ENCODE measurements around the gene PAX3. TPM values are rescaled to one million over a fixed set of nuclear protein-coding genes. Genes with fewer than 3 reads are reported as not detected.

Gene PAX3
- total RNA-seq, 1 experiment from 2014 or later = 117 TPM

DNA sequence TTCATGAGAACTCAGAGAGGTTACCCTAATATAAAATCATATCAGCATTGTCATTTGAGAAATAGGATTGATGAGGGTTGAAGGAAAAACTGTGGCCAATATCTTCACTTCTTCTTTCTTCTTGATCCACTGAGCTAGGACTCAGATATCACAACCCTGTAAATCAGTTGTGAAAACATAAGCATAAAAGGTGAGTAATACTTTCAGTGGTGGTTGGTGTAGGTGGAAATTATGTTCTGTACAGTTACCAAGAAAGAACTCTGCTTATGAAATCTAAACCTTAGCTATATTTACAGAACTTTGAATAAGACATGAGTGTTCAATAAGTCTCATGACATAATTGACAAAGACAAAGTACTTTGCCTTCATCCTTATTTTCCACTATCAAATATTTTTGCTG lies 56.3 kb downstream of the PAX3 start:
- no peaks in the 10 kb centered on the region for H3K4me1 ChIP-seq
- no peak overlapping the region for H3K27ac ChIP-seq
- peaks cover 63% of the 10 kb centered on the region for H3K36me3 ChIP-seq
- no peak overlapping the region for H3K4me3 ChIP-seq
- H3K9me3 ChIP-seq (replicated peaks) = no peaks in the 10 kb centered on the region
- no peak for DNase-seq
- H3K27me3 ChIP-seq = no peaks in the 10 kb centered on the region

DNA sequence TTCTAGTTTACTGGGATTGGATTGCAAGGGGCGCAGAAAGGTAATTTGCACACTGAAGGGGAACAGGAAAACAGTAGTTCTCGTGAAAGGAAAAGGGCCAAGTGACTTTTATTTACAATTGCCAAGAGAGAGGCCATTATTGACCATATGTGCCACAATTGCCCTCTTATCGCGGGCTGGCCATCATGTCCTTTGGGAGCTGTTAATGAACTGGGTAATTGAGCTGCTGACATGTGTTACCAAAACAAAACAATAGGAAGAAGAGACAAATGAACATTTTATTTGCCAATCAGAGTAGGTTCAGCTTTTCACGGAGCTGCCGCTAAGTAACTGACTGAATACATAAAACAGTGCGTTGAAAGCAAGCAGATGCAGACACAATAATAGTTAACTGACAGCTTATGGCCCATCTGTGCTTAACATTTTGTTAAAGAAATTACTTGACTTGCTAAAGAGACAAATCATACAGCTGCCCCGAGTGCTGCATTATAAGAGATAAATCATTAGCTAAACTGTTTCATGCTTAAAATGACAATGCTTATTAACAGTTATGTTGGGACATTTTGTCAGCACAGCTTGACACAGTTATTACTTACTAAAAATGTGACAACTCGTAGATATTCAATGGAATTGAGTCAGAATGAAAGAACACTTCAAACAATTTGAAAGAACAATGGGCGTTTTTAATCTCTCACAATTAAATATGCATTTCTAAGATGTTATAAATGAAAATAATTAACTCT lies 57.5 kb downstream of the PAX3 start:
- Histone ChIP-seq H3K27ac (no peak overlapping the region), H3K9me3 (replicated peaks) (no peaks in the 10 kb centered on the region), H3K4me1 (no peaks in the 10 kb centered on the region), H3K27me3 (no peaks in the 10 kb centered on the region), H3K4me3 (no peak overlapping the region), H3K36me3 (peaks cover 57% of the 10 kb centered on the region)
- DNase-seq = no peak

DNA sequence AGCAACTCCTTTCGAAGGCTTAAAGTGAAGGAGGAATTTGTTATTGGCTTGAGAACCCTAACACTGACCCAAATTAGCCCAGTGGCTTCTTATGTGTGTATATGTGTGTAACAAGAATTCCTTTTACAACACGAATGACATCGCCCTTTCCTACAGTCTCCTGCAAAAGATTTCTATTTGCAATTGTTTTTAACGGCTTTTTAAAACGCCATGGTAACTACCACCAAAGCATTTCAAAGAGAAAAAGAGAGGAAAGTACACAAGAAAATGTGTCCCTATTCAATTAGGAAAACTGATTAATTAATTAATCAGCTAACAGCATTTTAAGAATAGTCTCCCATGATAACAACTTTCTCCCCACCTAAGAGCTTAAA lies 58.1 kb downstream of the PAX3 start:
- Histone ChIP-seq H3K4me1 (no peaks in the 10 kb centered on the region), H3K27me3 (no peaks in the 10 kb centered on the region), H3K36me3 (peaks cover 56% of the 10 kb centered on the region)

DNA sequence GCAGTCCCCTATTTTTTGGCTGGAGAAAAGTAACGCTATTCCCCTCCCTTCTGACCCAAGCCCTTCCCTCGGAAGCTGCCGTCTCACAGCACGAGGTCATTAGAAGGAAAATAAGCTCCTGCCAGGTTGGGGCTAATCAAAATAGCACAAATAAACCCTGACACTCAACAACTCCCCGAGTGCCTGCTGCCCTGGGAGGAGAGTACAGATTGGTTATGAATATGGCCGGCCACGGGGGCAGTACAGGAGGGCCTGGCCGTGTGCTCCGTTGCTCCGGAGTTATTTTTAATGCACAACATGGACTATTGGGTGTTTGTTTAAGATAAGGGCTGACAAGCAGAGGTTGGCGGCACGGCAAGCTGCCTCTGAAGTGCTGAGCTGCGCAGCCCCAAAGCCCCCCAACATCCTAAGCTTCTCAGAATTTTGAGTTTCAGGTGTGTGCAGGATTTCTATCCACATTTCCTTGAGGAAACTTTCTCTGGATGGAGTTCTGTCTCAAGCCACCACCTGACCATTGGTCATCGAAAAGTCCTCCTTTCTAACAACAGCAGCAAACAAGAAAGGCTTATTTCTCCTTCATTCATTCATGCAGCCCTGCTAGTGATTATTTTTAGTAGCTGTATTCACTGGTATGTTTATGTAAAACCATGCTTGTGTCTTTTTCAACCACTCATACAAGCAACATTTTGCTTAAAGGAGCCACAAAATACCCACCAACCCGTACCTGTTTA lies 58.7 kb downstream of the PAX3 start:
- H3K4me3 ChIP-seq = no peak overlapping the region
- peaks cover 55% of the 10 kb centered on the region for H3K36me3 ChIP-seq
- no peaks in the 10 kb centered on the region for H3K4me1 ChIP-seq
- H3K27me3 ChIP-seq = no peaks in the 10 kb centered on the region
- DNase-seq = no peak
- no peak overlapping the region for H3K27ac ChIP-seq
- no peaks in the 10 kb centered on the region for H3K9me3 ChIP-seq (replicated peaks)

More for the DNA sequence above, 58.1 kb downstream of the PAX3 start:
- Histone ChIP-seq H3K27ac (no peak overlapping the region), H3K9me3 (replicated peaks) (no peaks in the 10 kb centered on the region), H3K4me3 (no peak overlapping the region)
- DNase-seq = no peak

DNA sequence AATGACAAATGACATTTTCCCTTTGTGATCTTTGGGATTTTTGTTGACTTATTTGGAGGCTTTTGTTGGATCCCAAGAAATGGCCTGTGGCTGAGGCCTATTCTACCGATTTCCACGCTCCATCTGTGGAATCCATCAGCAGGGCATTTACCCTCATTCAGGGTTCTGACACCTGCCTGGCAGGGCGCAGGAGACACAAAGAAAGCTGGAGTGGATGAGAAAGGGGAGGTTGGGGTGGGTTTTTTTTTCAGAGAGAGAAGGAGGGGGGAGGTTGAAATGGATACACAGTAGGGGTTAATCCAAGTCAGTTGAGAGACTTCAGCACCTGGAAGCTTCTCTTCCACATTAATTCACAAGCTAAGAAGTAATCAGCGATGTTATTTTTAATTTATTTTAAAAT lies 59.7 kb downstream of the PAX3 start:
- Histone ChIP-seq H3K27me3 (no peaks in the 10 kb centered on the region), H3K9me3 (replicated peaks) (no peaks in the 10 kb centered on the region), H3K27ac (no peak overlapping the region), H3K36me3 (peaks cover 51% of the 10 kb centered on the region), H3K4me3 (no peak overlapping the region), H3K4me1 (no peaks in the 10 kb centered on the region)
- DNase-seq = no peak

DNA sequence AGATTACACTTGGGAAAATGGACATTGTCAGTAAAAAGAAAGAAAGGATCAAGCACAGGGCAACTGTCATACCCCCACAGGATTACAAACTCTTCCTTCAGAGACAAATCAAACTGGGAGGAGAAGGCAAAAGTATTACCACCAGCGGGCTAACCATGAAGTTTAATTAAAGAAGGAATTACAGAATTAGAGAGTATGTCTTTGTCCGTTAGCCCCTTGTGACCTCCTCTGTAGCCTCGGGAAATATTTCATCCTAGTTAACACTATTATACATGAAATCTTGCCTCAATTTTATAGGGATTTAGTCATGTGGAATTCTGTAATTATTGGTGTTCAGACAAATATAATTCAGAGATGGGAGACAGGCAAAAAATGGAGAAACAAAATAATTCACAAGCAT lies 60.7 kb downstream of the PAX3 start:
- no peak overlapping the region for H3K27ac ChIP-seq
- H3K36me3 ChIP-seq = peaks cover 49% of the 10 kb centered on the region

DNA sequence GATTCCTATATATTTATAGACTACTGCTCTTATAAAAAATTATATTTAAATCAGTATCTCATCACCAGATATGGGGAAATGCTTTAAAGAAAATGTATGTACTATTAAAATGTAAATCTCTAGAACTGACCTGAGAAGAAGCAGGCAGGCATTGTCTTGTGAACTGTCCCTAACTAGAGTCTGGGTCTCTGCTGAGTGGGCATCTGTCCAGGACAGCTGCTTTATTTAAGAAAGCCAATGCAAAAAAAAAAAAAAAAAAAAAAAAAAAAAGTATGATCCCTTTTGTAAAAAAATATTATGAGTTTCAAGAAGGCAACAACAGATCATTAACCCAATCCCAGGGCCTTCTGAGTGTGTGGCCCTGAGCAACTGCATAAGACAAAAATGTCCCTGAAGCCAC lies 66.0 kb downstream of the PAX3 start:
- peak; percentile 57 to 74 for DNase-seq
- H3K27ac ChIP-seq = no peak overlapping the region
- peaks cover 22% of the 10 kb centered on the region for H3K4me1 ChIP-seq
- H3K9me3 ChIP-seq (replicated peaks) = peaks cover 6% of the 10 kb centered on the region; the same call in 1 of the 2 replicates
- no peaks in the 10 kb centered on the region for H3K27me3 ChIP-seq
- H3K4me3 ChIP-seq = no peak overlapping the region
- H3K36me3 ChIP-seq = peaks cover 43% of the 10 kb centered on the region

More for the DNA sequence above, 60.7 kb downstream of the PAX3 start:
- H3K4me1 ChIP-seq = peaks cover 4% of the 10 kb centered on the region
- no peaks in the 10 kb centered on the region for H3K9me3 ChIP-seq (replicated peaks)
- H3K27me3 ChIP-seq = no peaks in the 10 kb centered on the region
- no peak for DNase-seq
- no peak overlapping the region for H3K4me3 ChIP-seq

DNA sequence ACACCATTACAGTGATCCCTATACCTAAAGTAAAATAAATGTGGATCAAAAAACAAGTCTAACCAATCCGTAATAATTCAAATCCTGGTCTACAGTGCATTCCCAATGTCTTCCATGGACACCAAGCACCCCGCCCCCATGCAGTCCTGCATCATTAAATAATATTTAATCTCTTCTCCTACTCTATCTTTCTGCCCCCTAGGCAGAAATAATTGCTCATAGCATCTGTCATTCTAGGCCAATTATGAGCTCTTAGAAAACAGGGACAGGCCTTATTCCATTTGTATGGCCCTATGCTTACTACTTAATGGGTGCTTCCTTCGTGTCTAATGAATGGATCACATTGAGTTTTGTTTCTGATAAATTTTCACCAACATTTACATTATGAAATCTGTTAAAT lies 66.4 kb downstream of the PAX3 start:
- H3K9me3 ChIP-seq (replicated peaks) = peaks cover 6% of the 10 kb centered on the region; the same call in 1 of the 2 replicates
- DNase-seq = peak in 1 of 2 experiments; percentile 56

DNA sequence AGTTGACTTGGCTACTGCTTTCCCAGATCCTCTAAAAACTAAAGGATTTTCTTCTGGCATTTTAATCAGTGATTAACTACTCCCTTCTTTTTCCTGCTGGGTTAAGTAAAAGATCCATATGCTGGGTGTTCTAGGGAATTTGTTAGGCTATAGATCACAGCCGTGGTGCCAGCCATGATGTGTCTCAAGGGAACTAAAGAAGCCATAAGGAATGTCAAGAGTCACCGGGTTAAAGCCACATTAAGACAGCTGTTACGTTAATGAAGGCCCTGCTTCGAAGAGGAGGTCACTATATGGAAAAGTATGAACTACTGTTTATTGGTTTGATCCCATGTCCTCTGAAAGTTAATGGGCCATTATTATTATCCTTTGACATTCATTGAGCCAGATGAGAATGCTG lies 70.7 kb downstream of the PAX3 start:
- Histone ChIP-seq H3K9me3 (replicated peaks) (peaks cover 6% of the 10 kb centered on the region; the same call in 1 of the 2 replicates), H3K27ac (no peak overlapping the region), H3K27me3 (no peaks in the 10 kb centered on the region), H3K4me1 (peaks cover 22% of the 10 kb centered on the region), H3K4me3 (no peak overlapping the region), H3K36me3 (peaks cover 83% of the 10 kb centered on the region)
- peak; percentile 89 to 95 for DNase-seq

More for the DNA sequence above, 66.4 kb downstream of the PAX3 start:
- Histone ChIP-seq H3K27ac (no peak overlapping the region), H3K4me3 (no peak overlapping the region), H3K27me3 (no peaks in the 10 kb centered on the region), H3K36me3 (peaks cover 46% of the 10 kb centered on the region), H3K4me1 (peaks cover 27% of the 10 kb centered on the region)

DNA sequence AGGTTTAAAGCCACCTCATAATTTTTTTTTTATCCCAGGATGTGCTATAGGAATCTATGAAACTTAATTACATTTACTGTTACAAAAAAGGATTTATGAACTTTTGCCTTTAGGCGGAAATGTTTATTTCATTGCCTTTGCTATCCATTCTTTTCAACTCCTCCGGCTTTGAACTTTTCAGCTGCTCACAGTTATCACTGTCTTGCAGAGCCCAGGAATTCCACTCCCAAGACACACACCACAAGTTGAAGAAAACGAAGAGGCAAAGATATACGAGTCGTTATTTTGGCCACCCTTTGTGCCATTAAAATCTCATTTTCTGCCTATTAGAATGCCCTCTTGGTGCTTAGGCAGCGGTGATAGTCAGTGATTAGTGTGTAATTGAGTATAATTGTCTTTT lies 80.0 kb downstream of the PAX3 start:
- H3K4me1 ChIP-seq = peaks cover 19% of the 10 kb centered on the region
- no peaks in the 10 kb centered on the region for H3K27me3 ChIP-seq
- DNase-seq = peak; percentile 74 to 88
- H3K4me3 ChIP-seq = no peak overlapping the region
- peaks cover 96% of the 10 kb centered on the region for H3K36me3 ChIP-seq
- H3K27ac ChIP-seq = peak overlapping the region; percentile 37
- no peaks in the 10 kb centered on the region for H3K9me3 ChIP-seq (replicated peaks)

DNA sequence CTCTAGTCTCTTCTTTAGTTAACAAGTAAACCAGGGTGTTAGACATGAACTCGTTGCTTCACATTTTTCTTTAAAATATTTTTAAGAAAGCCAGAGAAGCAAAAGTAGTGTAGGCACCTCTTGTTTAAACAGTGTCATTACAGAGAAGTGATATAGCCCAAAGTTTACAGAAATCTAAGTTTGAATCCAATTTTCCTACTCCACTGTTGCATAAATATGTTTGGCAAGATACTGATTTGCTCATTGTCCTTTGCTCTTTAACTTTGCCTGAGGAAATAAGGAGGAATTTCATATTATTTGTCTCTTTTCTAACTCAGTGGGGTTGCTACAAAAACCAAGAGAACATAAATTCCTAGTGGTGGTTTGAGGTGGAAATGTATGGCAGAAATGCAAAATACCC lies 81.1 kb downstream of the PAX3 start:
- no peak for DNase-seq
- Histone ChIP-seq H3K4me3 (no peak overlapping the region), H3K36me3 (peaks cover 96% of the 10 kb centered on the region), H3K27ac (no peak overlapping the region), H3K9me3 (replicated peaks) (no peaks in the 10 kb centered on the region), H3K4me1 (peaks cover 19% of the 10 kb centered on the region), H3K27me3 (no peaks in the 10 kb centered on the region)

DNA sequence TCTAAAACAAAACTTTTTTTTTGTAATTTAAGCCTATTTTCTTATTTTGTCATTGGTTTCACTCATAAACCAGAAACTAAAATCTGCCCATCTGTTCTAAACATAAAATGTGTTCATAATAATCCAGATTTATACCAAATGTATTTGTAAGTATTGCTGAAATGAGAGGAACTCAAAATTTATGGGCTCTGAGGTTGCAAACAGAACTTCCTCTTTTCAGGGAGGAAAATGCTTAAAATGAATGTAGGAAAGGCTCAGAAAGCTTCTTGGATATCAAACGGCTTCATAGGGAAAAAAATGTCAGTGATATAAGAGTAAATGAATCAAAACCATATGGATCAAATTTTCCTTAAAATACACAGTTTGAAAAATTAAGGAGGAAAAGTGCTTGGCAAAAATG lies 83.9 kb downstream of the PAX3 start:
- Histone ChIP-seq H3K4me3 (no peak overlapping the region), H3K27ac (no peak overlapping the region), H3K9me3 (replicated peaks) (no peaks in the 10 kb centered on the region), H3K4me1 (peaks cover 19% of the 10 kb centered on the region), H3K36me3 (peaks cover 99% of the 10 kb centered on the region), H3K27me3 (no peaks in the 10 kb centered on the region)
- peak in 1 of 2 experiments; percentile 2 for DNase-seq

DNA sequence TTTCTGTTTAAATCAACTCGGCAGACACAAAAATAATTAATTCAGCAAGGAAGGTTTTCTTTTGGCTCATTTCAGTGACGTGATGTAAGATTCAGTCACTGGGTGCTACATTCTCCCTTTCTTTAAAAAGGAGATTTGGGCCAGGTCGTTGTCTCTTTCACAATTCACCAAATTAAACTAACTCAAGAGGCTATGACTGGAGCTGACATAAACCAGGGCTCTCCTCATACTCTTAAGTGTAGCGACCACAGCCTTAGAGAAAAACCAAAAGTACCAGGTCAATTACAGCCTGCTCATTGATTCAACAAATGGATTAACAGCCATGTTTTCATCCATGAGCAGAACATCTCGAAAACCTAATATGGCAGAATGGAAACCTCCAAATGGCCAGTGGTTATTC lies 85.7 kb downstream of the PAX3 start:
- Histone ChIP-seq H3K36me3 (peaks cover 97% of the 10 kb centered on the region), H3K9me3 (replicated peaks) (no peaks in the 10 kb centered on the region), H3K4me3 (no peak overlapping the region), H3K27ac (no peak overlapping the region), H3K4me1 (peaks cover under 1% of the 10 kb centered on the region; the same call in 1 of the 2 replicates), H3K27me3 (no peaks in the 10 kb centered on the region)
- no peak for DNase-seq

DNA sequence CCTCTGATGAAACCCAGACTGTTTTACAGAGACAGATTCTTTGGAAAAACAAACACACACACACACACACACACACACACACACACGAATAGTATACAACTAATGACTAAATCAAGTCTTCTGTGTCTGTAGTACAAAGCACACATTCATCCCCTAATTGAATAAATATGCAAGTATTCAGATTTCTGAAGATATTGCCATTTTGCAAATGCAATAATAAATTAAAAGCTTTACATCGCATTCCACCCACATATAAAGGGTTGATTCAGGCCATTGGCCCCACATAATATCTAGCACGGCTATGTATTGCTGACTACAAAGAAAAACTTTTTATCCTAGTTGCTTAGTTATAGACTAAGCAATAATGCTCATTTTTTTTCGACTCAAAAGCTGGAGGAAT lies 86.2 kb downstream of the PAX3 start:
- Histone ChIP-seq H3K27me3 (no peaks in the 10 kb centered on the region), H3K36me3 (peaks cover 97% of the 10 kb centered on the region), H3K4me1 (no peaks in the 10 kb centered on the region), H3K9me3 (replicated peaks) (no peaks in the 10 kb centered on the region), H3K27ac (no peak overlapping the region), H3K4me3 (no peak overlapping the region)
- peak in 1 of 2 experiments; percentile 5 for DNase-seq

DNA sequence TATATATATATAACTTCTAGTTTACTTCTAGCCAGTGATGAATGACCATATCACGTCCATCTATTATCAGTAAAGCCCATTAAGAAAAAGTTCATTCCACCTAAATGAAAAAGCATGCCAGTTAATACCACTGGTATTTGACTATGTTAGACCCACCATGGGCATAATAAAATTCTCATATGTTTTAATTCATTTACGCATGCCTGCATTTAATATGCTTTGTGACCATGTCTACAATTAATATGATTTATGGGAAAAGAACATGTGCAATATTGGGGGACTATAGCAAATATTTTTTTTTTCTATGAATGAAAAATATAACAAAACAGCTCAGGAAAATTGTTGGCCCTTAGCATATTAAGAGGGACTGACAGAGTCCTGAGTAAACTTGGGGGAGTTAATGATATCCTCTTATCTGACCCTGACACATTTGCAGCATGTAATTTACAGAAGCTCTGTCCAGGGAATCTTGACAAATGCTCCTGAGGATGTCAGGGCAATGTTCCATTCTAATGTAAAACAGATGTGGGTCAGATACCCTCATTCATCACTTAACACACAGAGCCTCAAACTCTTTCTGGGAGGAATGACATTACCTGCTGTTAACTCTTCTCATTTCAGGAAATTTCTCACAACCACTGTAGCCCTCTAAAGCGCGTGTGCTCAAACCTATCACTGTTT lies 90.6 kb downstream of the PAX3 start:
- H3K36me3 ChIP-seq = peaks cover 90% of the 10 kb centered on the region
- no peaks in the 10 kb centered on the region for H3K4me1 ChIP-seq
- H3K27me3 ChIP-seq = no peaks in the 10 kb centered on the region
- peak in 1 of 2 experiments; percentile 13 for DNase-seq
- no peak overlapping the region for H3K4me3 ChIP-seq
- no peaks in the 10 kb centered on the region for H3K9me3 ChIP-seq (replicated peaks)
- H3K27ac ChIP-seq = no peak overlapping the region

Data from SJCRH30 (cell line).